Suprapubic skin (tissue), 4 donors: ENCODE data around the gene COLGALT1. TPM values are rescaled to one million over a fixed set of nuclear protein-coding genes. Genes with fewer than 3 reads are reported as not detected.
"Not testable (repeated sequence)": the region's sequence is repeated elsewhere in the genome, so short reads cannot be mapped to it uniquely, and the experiment has no call there.

Experiments used
- DNase-seq, 2 donors: peaks; one replicate each; pipeline ENCODE4 v3.0.0-alpha.2; 2019; ENCODE audit warnings: low spot score in 2 of 2
- H3K27ac ChIP-seq: fragments of 200-600 bp; sonication (generic); one replicate; pipeline ENCODE4 v1.5.1; 2019
- H3K27me3 ChIP-seq: fragments of 200-600 bp; sonication (generic); one replicate; pipeline ENCODE4 v1.5.1; 2019
- H3K36me3 ChIP-seq: fragments of 200-600 bp; sonication (generic); one replicate; pipeline ENCODE4 v1.5.1; 2019
- H3K4me1 ChIP-seq: fragments of 200-600 bp; sonication (generic); one replicate; pipeline ENCODE4 v1.5.1; 2019
- H3K4me3 ChIP-seq: fragments of 200-600 bp; sonication (generic); one replicate; pipeline ENCODE4 v1.5.1; 2019; ENCODE audit warnings: mild to moderate bottlenecking
- H3K9me3 ChIP-seq: fragments of 200-600 bp; sonication (generic); one replicate; pipeline ENCODE4 v1.5.1; 2019
- CTCF ChIP-seq, 2 donors: fragments of 200-600 bp in 1 of 2; fragments of 450-650 bp in 1 of 2; sonication (generic) in 1 of 2; IDR thresholded peaks; one replicate each; pipeline ENCODE4 v1.5.1; 2016 to 2019; ENCODE audit warnings: antibody characterized with exemption in 2 of 2, mild to moderate bottlenecking in 1 of 2, moderate library complexity in 1 of 2
- EP300 ChIP-seq: sonication (generic); formaldehyde crosslinking; IDR thresholded peaks from one replicate; pipeline ENCODE4 v1.6.1; 2017; ENCODE audit warnings: antibody characterized with exemption
- POLR2A ChIP-seq, 2 donors: fragments of 450-650 bp; IDR thresholded peaks; one replicate each; pipeline ENCODE4 v1.6.1; 2017; ENCODE audit warnings: antibody characterized with exemption in 2 of 2, mild to moderate bottlenecking in 2 of 2, moderate library complexity in 2 of 2
- POLR2AphosphoS5 ChIP-seq, 3 donors: sonication (generic); formaldehyde crosslinking; IDR thresholded peaks; one replicate each; pipeline ENCODE4 v1.6.1; 2017; ENCODE audit warnings: antibody characterized with exemption in 3 of 3
- WGBS: methylation state at CpG from one replicate; pipeline ENCODE4 v1.1.5; 2018; 5-methylcytosine and 5-hydroxymethylcytosine counted together
- total RNA-seq, 4 donors: library from RNA; depleted of rRNA; stranded (reverse); fragments of >200 nt; gene quantifications; one replicate each; pipeline ENCODE4 v1.1.0, GENCODE V29; 2016

COLGALT1 gene
- total RNA-seq, 4 donors from 2014 or later: 52.4 to 83.8 (median 60.7) TPM

- DNase-seq: no peak
- Histone ChIP-seq H3K4me3 (no peak overlapping the region), H3K27ac (no peak overlapping the region), H3K4me1 (peaks cover 25% of the 10 kb centered on the region), H3K27me3 (no peaks in the 10 kb centered on the region), H3K9me3 (no peaks in the 10 kb centered on the region), H3K36me3 (peaks cover 53% of the 10 kb centered on the region)
- no peak for TF ChIP-seq POLR2AphosphoS5 (IDR thresholded peaks at IDR 0.05)
- no peak for TF ChIP-seq EP300
- no peak for TF ChIP-seq CTCF (IDR thresholded peaks at IDR 0.05)
- no peak for TF ChIP-seq POLR2A (IDR thresholded peaks at IDR 0.05)
- WGBS: 37% methylated on average over 16 of the region's 16 CpGs
These were observed 24.3 kb downstream of the COLGALT1 start for GRCh38 chr19:17579661-17580244.

GRCh38 chr19:17580470-17581144 lies 25.2 kb downstream of the COLGALT1 start:
- DNase-seq: no peak
- H3K36me3 ChIP-seq: peaks cover 50% of the 10 kb centered on the region
- no peaks in the 10 kb centered on the region for H3K27me3 ChIP-seq
- H3K27ac ChIP-seq: no peak overlapping the region
- no peak overlapping the region for H3K4me3 ChIP-seq
- WGBS: 75% methylated on average over 23 of the region's 28 CpGs
- H3K9me3 ChIP-seq: no peaks in the 10 kb centered on the region
- H3K4me1 ChIP-seq: peaks cover 25% of the 10 kb centered on the region
- TF ChIP-seq POLR2AphosphoS5 (IDR thresholded peaks at IDR 0.05) (no peak), CTCF (IDR thresholded peaks at IDR 0.05) (no peak), EP300 (no peak), POLR2A (IDR thresholded peaks at IDR 0.05) (no peak)

GRCh38 chr19:17581211-17581874 lies 25.9 kb downstream of the COLGALT1 start:
- TF ChIP-seq EP300 (no peak), CTCF (IDR thresholded peaks at IDR 0.05) (no peak), POLR2A (IDR thresholded peaks at IDR 0.05) (no peak), POLR2AphosphoS5 (IDR thresholded peaks at IDR 0.05) (no peak)
- Histone ChIP-seq H3K9me3 (no peaks in the 10 kb centered on the region), H3K36me3 (peaks cover 48% of the 10 kb centered on the region)

GRCh38 chr19:17582613-17583012 lies 27.2 kb downstream of the COLGALT1 start:
- Histone ChIP-seq H3K27me3 (no peaks in the 10 kb centered on the region), H3K27ac (no peak overlapping the region), H3K9me3 (no peaks in the 10 kb centered on the region), H3K36me3 (peaks cover 40% of the 10 kb centered on the region), H3K4me3 (no peak overlapping the region), H3K4me1 (peaks cover 11% of the 10 kb centered on the region)
- WGBS: 94% methylated on average over 6 of the region's 8 CpGs
- TF ChIP-seq EP300 (no peak), CTCF (IDR thresholded peaks at IDR 0.05) (no peak), POLR2AphosphoS5 (IDR thresholded peaks at IDR 0.05) (no peak), POLR2A (IDR thresholded peaks at IDR 0.05) (no peak)
- DNase-seq: no peak

More at GRCh38 chr19:17581211-17581874, 25.9 kb downstream of the COLGALT1 start:
- 87% methylated on average over 15 of the region's 19 CpGs for WGBS
- no peak overlapping the region for H3K4me3 ChIP-seq
- no peak overlapping the region for H3K27ac ChIP-seq
- peaks cover 24% of the 10 kb centered on the region for H3K4me1 ChIP-seq
- no peak for DNase-seq
- no peaks in the 10 kb centered on the region for H3K27me3 ChIP-seq

- Histone ChIP-seq H3K4me3 (no peak overlapping the region), H3K4me1 (peaks cover 9% of the 10 kb centered on the region), H3K27ac (no peak overlapping the region), H3K36me3 (peaks cover 29% of the 10 kb centered on the region), H3K9me3 (no peaks in the 10 kb centered on the region), H3K27me3 (no peaks in the 10 kb centered on the region)
- DNase-seq: no peak
- no peak for TF ChIP-seq EP300
- 87% methylated on average over 3 of the region's 3 CpGs for WGBS
These were observed 28.7 kb downstream of the COLGALT1 start for GRCh38 chr19:17584132-17584531.

- 71% methylated on average over 7 of the region's 7 CpGs for WGBS
- not testable (repeated sequence) for DNase-seq, H3K9me3 ChIP-seq, H3K27me3 ChIP-seq, H3K4me1 ChIP-seq, H3K4me3 ChIP-seq, H3K27ac ChIP-seq
- peaks cover 25% of the 10 kb centered on the region for H3K36me3 ChIP-seq
These were observed 29.9 kb downstream of the COLGALT1 start for GRCh38 chr19:17585395-17585794.
